Inferior parietal cortex (tissue), 1 donor: Measurements from ENCODE around the gene PLEKHG4B.
A peak's percentile ranks its signal among the peaks of the same experiment; 100 is the strongest.
"Not testable (repeated sequence)": the region's sequence is repeated elsewhere in the genome, so short reads cannot be mapped to it uniquely, and the experiment has no call there.

Experiments used
- DNase-seq: peaks from one replicate; pipeline ENCODE4 v3.0.0-alpha.2; 2016; ENCODE audit errors: extremely low spot score

The PLEKHG4B gene

DNA sequence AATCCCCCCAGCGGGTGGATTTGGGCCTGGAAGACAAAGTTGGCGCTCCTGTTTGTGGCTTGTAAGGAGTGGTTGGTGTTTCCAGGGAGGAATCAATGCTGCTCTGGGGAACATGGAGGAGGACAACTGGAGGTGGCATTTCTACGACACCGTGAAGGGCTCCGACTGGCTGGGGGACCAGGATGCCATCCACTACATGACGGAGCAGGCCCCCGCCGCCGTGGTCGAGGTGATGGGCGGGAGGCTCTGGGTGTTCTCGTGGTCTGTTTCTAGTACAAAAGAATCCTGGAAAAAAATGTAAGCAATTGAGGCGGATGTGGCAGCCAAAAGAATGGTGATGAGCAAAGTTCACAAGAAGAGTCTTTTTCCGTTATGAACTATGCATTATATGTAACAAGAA, 133.4 kb downstream of the PLEKHG4B start:
- no peak for DNase-seq

DNA sequence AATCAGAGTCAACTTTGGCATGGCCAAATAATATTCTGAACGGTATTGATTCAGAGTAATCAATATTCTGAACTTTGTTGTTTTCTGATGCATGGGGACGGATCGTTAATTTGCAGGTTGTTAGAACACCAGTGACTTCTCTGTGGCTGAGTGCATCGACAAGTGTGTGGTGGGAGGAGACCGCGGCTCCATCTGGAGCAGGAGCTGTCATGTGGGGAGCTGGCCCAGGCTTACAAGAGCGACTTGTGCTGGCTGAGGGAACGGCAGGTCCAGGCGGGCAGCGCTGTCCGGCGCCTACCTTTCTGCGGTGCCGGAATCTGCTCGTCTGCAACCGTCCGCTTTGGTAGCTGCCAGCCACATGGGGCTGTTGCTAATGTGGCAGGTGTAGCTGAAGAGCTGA, 135.4 kb downstream of the PLEKHG4B start:
- DNase-seq, result not testable (repeated sequence)

DNA sequence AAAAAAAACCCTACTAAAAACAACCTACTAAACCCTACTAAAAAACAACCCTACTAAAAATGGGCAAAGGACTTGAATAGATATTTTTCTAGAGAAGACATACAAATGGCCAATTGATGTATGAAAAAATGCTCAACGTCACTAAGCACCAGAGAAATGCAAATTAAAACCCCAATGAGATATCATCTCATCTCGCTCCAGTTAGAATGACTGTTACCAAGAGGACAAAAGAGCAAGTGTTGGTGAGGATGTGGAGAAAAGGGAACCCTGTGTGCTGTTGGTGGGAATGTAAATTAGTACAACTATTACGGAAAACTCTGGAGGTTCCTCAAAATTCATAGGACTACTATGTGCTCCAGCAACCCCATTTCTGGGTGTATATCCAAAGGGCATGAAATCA, 136.9 kb downstream of the PLEKHG4B start:
- DNase-seq, result no peak

DNA sequence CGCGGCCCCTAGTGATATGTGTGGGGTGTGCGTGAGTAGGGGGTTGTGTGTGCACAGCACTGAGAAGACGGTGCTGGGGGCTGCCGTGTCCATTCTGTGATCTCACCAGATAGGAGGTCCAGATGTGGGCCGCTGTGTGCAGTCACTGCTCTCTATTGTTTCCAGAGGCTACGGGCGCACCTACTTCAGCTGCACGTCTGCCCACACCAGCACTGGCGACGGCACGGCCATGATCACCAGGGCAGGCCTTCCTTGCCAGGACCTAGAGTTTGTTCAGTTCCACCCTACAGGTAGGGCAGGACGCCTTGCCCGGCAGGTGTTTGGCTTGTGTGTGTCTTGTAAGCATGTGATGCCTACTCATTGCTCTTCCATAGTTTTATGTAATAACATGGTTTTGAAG, 138.7 kb downstream of the PLEKHG4B start:
- no peak for DNase-seq

DNA sequence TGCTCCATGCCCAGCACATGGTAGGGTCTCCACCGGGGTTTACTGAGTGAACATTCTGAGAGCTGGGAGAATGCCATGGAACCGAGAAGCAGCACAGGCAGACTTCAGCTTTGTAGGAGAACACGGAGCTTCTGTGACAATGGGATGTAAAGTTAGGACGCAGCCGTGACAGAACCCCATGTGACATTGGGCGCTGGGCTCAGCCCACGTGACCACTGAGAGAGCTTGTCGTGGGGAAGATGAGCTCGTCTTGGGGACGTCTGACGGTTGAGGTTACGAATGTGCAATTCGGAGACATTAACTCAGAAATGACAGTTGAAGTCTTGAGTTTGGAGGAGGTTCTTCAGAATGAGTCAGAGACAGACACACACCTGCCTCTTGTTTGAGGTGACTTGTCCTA, 139.7 kb downstream of the PLEKHG4B start:
- DNase-seq, result no peak

DNA sequence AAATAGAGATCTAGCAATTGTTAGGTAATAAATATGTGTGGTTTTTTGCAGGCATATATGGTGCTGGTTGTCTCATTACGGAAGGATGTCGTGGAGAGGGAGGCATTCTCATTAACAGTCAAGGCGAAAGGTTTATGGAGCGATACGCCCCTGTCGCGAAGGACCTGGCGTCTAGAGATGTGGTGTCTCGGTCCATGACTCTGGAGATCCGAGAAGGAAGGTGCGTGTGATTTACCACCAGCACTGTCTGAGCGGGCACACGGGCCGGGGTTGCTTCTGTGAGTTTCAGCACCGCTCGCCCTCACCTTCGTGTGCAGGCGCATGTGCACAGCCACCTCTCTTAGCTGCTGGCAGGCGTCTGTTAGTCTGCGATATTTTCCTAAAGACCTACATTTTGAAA, 141.5 kb downstream of the PLEKHG4B start:
- not testable (repeated sequence) for DNase-seq

DNA sequence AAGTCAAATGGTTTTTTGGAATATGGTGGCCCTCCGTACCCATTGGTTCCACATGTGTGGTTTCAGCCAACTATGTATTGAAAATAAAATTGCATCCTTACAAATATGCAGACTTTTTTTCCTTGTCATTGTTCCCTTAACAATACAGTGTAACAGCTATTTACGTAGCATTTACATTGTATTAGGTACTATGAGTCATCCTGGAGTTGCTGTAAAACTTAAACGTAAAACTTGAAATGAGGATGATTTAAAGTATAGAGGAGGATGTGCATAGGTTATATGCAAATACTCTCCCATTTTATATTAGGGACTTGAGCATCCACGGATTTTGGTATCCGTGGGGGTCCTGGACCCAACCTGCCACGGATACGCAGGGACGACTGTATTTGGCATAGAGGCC, 142.5 kb downstream of the PLEKHG4B start:
- DNase-seq, result no peak

DNA sequence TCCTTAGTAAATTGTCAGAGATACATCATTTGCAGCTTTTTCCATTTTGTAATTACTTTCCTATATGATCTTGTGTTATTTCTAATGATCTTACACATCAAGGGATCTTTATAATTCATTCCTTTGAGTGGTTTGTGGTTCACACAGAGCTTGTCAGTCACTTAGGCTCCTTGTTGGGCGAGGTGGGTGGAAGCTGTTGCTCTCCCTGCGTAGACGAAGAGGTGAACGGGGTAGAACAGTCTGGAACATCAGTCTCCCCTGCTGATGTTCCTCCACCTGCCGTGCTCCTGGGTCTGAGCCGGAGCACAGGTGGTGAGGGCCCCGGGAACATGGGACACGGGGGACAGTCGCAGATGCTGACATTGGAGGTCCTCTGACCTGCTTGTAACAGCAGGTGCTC, 143.6 kb downstream of the PLEKHG4B start:
- not testable (repeated sequence) for DNase-seq

DNA sequence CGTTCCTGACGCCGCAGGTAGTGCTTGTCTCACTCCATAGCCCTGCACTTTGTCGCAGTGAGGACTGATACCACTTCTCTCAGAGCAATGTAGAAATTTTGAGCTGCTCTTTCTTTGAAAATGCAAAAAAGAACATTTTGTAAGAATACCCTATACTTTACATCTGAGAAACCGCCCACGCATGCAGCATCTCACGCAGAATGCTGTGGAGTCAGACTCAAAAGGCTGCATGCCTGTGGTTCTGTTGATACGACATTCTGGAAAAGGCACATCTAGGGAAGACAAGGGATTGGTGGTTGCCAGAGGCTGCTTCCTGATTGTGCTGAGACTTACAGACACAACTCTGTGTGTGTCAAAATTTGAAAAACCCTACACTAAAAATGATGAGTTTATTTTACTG, 146.0 kb downstream of the PLEKHG4B start:
- DNase-seq, result peak; percentile 41
